HG02678 (cell line): ENCODE data around the gene CHMP1A.

ENCODE experiments used
- ATAC-seq: cut with Tn5 transposase; IDR thresholded peaks from one replicate; pipeline ENCODE4 v1.9.1; 2021; ENCODE audit warnings: mild to moderate bottlenecking, moderate library complexity; ENCODE audit not compliant: unreplicated experiment

Gene CHMP1A

GRCh38 chr16:89607937-89608740, 49.4 kb downstream of the CHMP1A start:
- ATAC-seq = no peak

GRCh38 chr16:89607453-89607852, 50.1 kb downstream of the CHMP1A start:
- ATAC-seq = no peak

- no peak for ATAC-seq
Observed at GRCh38 chr16:89606006-89606405, 51.5 kb downstream of the CHMP1A start.

- ATAC-seq = no peak
Observed at GRCh38 chr16:89605186-89605970, 52.1 kb downstream of the CHMP1A start.

- no peak for ATAC-seq
Observed at GRCh38 chr16:89604764-89605163, 52.7 kb downstream of the CHMP1A start.

GRCh38 chr16:89602952-89603590, 54.4 kb downstream of the CHMP1A start:
- ATAC-seq = no peak

- ATAC-seq = no peak
Observed at GRCh38 chr16:89602273-89602951, 55.1 kb downstream of the CHMP1A start.

GRCh38 chr16:89601906-89602272, 55.6 kb downstream of the CHMP1A start:
- no peak for ATAC-seq

- ATAC-seq = no peak
Observed at GRCh38 chr16:89600956-89601355, 56.6 kb downstream of the CHMP1A start.

- no peak for ATAC-seq
Observed at GRCh38 chr16:89600427-89600826, 57.1 kb downstream of the CHMP1A start.

- no peak for ATAC-seq
Observed at GRCh38 chr16:89599902-89600301, 57.6 kb downstream of the CHMP1A start.

- no peak for ATAC-seq
Observed at GRCh38 chr16:89599451-89599858, 58.1 kb downstream of the CHMP1A start.

- ATAC-seq = no peak
Observed at GRCh38 chr16:89598199-89598598, 59.3 kb downstream of the CHMP1A start.

- no peak for ATAC-seq
Observed at GRCh38 chr16:89596957-89597649, 60.4 kb downstream of the CHMP1A start.

- no peak for ATAC-seq
Observed at GRCh38 chr16:89596061-89596689, 61.3 kb downstream of the CHMP1A start.

GRCh38 chr16:89595330-89596060, 62.0 kb downstream of the CHMP1A start:
- no peak for ATAC-seq
